ENCODE results near the gene CDH23. TPM values are rescaled to one million over a fixed set of nuclear protein-coding genes. Genes with fewer than 3 reads are reported as not detected.

CDH23 gene
- total RNA-seq, 1 donor from 2014 or later, result 4.5 TPM

GRCh38 chr10:71478173-71478572 is 81.5 kb downstream of the CDH23 start:
- DNase-seq, result no peak
- Histone ChIP-seq H3K27me3 (ENCODE audit: low read depth) (no peaks in the 10 kb centered on the region), H3K4me1 (peaks cover 63% of the 10 kb centered on the region), H3K27ac (replicated peaks) (peak overlapping the region; percentile 86), H3K36me3 (no peaks in the 10 kb centered on the region), H3K4me3 (no peak overlapping the region), H3K9me3 (replicated peaks) (no peaks in the 10 kb centered on the region)
- TF ChIP-seq, protein P1, sequence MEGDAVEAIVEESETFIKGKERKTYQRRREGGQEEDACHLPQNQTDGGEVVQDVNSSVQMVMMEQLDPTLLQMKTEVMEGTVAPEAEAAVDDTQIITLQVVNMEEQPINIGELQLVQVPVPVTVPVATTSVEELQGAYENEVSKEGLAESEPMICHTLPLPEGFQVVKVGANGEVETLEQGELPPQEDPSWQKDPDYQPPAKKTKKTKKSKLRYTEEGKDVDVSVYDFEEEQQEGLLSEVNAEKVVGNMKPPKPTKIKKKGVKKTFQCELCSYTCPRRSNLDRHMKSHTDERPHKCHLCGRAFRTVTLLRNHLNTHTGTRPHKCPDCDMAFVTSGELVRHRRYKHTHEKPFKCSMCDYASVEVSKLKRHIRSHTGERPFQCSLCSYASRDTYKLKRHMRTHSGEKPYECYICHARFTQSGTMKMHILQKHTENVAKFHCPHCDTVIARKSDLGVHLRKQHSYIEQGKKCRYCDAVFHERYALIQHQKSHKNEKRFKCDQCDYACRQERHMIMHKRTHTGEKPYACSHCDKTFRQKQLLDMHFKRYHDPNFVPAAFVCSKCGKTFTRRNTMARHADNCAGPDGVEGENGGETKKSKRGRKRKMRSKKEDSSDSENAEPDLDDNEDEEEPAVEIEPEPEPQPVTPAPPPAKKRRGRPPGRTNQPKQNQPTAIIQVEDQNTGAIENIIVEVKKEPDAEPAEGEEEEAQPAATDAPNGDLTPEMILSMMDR (IDR thresholded peaks at IDR 0.05; ENCODE audit: borderline replicate concordance), result no peak
- intact Hi-C loops (cut with micrococcal nuclease), result no loop called here

GRCh38 chr10:71478813-71479365 is 82.2 kb downstream of the CDH23 start:
- Histone ChIP-seq H3K36me3 (no peaks in the 10 kb centered on the region), H3K4me1 (peaks cover 56% of the 10 kb centered on the region), H3K27me3 (ENCODE audit: low read depth) (no peaks in the 10 kb centered on the region), H3K27ac (replicated peaks) (peak overlapping the region; percentile 86), H3K4me3 (no peak overlapping the region), H3K9me3 (replicated peaks) (no peaks in the 10 kb centered on the region)
- intact Hi-C loops (cut with micrococcal nuclease), result no loop called here
- TF ChIP-seq, protein P1 (IDR thresholded peaks at IDR 0.05; ENCODE audit: borderline replicate concordance), result no peak
- no peak for DNase-seq

GRCh38 chr10:71479831-71480230 is 83.1 kb downstream of the CDH23 start:
- no peaks in the 10 kb centered on the region for H3K36me3 ChIP-seq
- H3K9me3 ChIP-seq (replicated peaks), result no peaks in the 10 kb centered on the region
- no peak for DNase-seq
- H3K27me3 ChIP-seq (ENCODE audit: low read depth), result no peaks in the 10 kb centered on the region
- intact Hi-C loops (cut with micrococcal nuclease), result no loop called here
- H3K4me3 ChIP-seq, result no peak overlapping the region
- H3K4me1 ChIP-seq, result peaks cover 55% of the 10 kb centered on the region
- no peak overlapping the region for H3K27ac ChIP-seq (replicated peaks)
- TF ChIP-seq, protein P1 (IDR thresholded peaks at IDR 0.05; ENCODE audit: borderline replicate concordance), result no peak

- H3K4me1 ChIP-seq, result peaks cover 46% of the 10 kb centered on the region
- no peaks in the 10 kb centered on the region for H3K36me3 ChIP-seq
- H3K27ac ChIP-seq (replicated peaks), result no peak overlapping the region
- H3K4me3 ChIP-seq, result no peak overlapping the region
- DNase-seq, result no peak
- no peaks in the 10 kb centered on the region for H3K27me3 ChIP-seq (ENCODE audit: low read depth)
- H3K9me3 ChIP-seq (replicated peaks), result no peaks in the 10 kb centered on the region
- TF ChIP-seq, protein P1 (IDR thresholded peaks at IDR 0.05; ENCODE audit: borderline replicate concordance), result no peak
- intact Hi-C loops (cut with micrococcal nuclease), result no loop called here
These were observed 83.9 kb downstream of the CDH23 start for GRCh38 chr10:71480662-71481061.

DNA sequence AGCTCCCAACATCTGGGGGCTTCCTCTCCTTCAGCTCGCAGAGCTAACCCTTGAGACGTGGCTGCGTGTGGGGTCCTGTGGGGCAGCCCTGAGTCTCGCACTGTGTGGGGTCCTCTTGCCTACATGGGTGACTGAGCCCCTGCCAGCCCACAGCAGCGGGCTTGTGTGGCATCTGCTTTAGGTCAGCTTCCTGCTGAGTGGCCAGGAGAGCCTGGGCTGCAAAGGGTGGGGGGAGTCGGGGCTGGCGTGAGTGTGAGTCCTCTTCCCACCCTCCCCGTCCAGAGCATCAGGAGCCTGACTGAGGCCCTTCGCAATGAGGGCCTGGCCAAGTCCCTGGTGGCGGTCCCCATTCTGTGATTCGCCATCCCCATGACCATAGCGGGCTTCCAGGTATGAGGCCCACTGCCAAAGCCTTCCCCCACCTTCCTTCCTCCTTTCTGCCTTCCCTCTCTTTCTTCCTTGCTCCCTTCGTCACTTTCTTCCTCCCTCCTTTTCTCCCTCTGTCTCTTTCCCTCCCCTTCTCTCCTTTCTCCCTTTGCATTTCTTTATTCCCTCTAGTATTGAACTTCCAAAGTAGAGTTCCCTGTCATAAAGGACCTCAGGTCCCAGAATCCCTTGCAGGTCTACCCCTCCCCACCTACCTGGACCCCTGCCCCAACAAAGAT is 85.2 kb downstream of the CDH23 start:
- H3K36me3 ChIP-seq, result no peaks in the 10 kb centered on the region
- H3K27ac ChIP-seq (replicated peaks), result no peak overlapping the region
- H3K4me1 ChIP-seq, result peaks cover 34% of the 10 kb centered on the region
- TF ChIP-seq, protein P1 (IDR thresholded peaks at IDR 0.05; ENCODE audit: borderline replicate concordance), result no peak
- no peak for DNase-seq
- H3K27me3 ChIP-seq (ENCODE audit: low read depth), result no peaks in the 10 kb centered on the region
- intact Hi-C loops (cut with micrococcal nuclease), result no loop called here
- H3K9me3 ChIP-seq (replicated peaks), result no peaks in the 10 kb centered on the region
- no peak overlapping the region for H3K4me3 ChIP-seq
